Measurements from ENCODE around the gene SH3BGRL3.

DNA sequence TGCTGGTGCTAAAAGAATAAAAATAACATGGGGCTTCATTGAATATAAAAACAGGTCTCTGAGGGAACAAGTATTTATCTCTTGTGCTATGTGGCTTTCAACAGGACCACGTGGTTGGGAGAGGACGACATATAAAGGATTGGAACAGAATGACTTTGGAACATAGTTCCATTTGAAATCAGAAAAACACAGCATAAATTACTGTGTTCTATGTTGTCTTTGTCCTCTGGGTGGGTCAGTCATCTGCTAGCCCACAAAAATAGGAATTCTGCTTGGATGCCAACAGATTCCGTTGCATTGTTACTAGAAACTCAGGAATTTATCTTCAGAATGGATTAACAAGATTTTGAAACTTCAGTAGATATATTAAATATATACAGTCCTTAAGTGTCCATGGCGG, 40.0 kb upstream of the SH3BGRL3 start:
- TF ChIP-seq, protein P1, sequence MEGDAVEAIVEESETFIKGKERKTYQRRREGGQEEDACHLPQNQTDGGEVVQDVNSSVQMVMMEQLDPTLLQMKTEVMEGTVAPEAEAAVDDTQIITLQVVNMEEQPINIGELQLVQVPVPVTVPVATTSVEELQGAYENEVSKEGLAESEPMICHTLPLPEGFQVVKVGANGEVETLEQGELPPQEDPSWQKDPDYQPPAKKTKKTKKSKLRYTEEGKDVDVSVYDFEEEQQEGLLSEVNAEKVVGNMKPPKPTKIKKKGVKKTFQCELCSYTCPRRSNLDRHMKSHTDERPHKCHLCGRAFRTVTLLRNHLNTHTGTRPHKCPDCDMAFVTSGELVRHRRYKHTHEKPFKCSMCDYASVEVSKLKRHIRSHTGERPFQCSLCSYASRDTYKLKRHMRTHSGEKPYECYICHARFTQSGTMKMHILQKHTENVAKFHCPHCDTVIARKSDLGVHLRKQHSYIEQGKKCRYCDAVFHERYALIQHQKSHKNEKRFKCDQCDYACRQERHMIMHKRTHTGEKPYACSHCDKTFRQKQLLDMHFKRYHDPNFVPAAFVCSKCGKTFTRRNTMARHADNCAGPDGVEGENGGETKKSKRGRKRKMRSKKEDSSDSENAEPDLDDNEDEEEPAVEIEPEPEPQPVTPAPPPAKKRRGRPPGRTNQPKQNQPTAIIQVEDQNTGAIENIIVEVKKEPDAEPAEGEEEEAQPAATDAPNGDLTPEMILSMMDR (IDR thresholded peaks at IDR 0.05) = no peak
- TF ChIP-seq POLR2AphosphoS5 (IDR thresholded peaks at IDR 0.05) (no peak), POLR2A (IDR thresholded peaks at IDR 0.05) (no peak)

Data from transverse colon (tissue), 4 donors.